ENCODE measurements around the gene RNASE8.
A peak's percentile ranks its signal among the peaks of the same experiment; 100 is the strongest.
"Not testable (repeated sequence)": the region's sequence is repeated elsewhere in the genome, so short reads cannot be mapped to it uniquely, and the experiment has no call there.

RNASE8 gene

DNA sequence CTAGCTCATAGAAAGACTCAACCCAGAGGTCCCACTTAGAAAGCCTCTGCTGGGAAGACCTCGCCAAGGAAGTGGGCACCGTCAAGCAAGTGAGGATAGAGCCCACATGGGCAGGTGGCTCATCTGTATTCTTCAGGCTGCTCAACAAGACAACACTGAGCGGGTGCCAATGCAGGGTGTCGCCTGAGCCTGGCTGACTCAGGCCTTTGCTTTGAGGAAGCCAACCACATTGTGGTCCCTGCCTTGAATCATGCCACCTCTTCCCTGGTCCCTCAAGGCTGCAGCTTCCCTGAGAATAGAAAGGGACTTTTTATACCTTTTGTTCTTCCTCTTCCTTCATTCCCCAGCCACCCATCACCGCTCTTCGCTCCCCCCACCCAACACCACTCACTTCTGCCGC is 20.9 kb upstream of the RNASE8 start:
- H3K27me3 ChIP-seq (ENCODE audit: control insufficient read depth, insufficient read depth, low read length), result no peaks in the 10 kb centered on the region
- H3K9ac ChIP-seq (ENCODE audit: low read length), result no peak overlapping the region
- no peaks in the 10 kb centered on the region for H3K36me3 ChIP-seq (ENCODE audit: control insufficient read depth, insufficient read depth, low read length)
- H3K27ac ChIP-seq (ENCODE audit: low read depth, low read length), result no peak overlapping the region
- H3K4me1 ChIP-seq (ENCODE audit: control insufficient read depth, insufficient read depth, low read length), result peaks cover 16% of the 10 kb centered on the region
- no peak overlapping the region for H3K4me3 ChIP-seq (ENCODE audit: low read length)

DNA sequence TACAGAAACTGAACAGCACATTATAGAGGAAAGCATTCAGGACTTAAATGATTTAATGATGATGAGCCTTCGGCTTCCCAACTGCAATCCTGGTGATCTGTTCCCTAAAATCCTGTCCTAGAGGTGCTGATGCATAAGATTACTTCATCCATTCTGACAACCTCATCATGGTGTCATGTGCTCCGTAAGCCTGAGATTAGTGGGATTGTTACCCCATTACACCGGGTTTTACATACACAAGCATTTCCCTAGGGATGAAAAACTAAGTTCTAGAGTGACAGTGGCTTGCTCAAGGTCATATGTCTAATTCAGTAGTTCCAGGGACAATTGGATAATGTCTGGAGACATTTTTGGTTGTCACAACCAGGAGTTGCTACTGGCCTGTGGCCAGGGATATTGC is 20.5 kb upstream of the RNASE8 start:
- Histone ChIP-seq H3K4me3 (ENCODE audit: low read length) (no peak overlapping the region), H3K36me3 (ENCODE audit: control insufficient read depth, insufficient read depth, low read length) (no peaks in the 10 kb centered on the region), H3K27me3 (ENCODE audit: control insufficient read depth, insufficient read depth, low read length) (no peaks in the 10 kb centered on the region), H3K9ac (ENCODE audit: low read length) (no peak overlapping the region), H3K4me1 (ENCODE audit: control insufficient read depth, insufficient read depth, low read length) (peaks cover 16% of the 10 kb centered on the region), H3K27ac (ENCODE audit: low read depth, low read length) (no peak overlapping the region)

DNA sequence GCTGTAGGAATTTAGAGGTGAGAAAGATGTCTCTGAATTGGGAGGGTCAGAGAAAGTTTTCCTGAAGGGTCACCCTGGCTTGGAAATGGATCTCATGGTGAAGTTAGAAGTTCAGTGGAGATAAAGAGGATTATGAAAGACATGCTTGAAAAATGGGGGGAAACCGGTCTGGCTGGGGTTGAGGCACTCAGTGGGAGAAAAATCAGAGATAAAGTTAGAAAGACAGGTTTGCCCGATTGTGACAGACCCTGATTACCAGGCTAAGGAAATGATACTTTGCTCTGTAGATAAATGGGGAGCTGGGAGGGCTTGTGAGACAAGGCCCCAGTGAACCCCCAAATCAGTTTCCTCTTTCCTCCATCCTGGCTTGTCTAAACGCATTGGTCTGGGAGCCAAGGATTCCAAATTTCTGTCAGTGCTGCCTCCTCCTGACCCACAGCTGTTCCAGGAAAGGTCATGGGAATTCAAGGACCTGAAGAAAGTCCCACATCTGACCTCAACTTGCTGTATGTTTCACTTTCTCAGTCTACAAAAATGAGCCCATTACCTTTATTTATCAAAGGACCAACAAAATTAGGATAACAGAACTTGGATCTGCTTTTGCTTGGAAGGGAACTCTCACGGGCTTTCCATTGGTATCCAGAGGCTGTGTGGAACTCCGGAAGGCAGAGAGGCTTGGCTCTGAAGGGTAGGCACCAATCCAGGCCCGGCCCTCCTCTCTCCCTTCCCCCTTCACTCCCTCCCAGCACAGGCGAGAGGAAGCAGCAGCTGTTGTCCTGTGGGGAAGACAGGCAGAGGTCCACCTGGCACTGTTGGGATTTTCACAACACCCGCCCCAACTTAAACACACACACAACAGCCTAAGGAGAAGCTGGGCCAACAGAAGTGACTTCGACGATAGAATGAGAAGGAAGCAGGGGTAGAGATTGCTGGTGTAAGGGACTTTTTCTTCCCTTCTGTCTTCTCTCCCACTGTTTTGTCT is 18.9 kb upstream of the RNASE8 start:
- peak overlapping the region; percentile 32 for H3K4me3 ChIP-seq (ENCODE audit: low read length)
- H3K9ac ChIP-seq (ENCODE audit: low read length), result peak overlapping the region; percentile 27
- no peaks in the 10 kb centered on the region for H3K27me3 ChIP-seq (ENCODE audit: control insufficient read depth, insufficient read depth, low read length)
- peaks cover 16% of the 10 kb centered on the region for H3K4me1 ChIP-seq (ENCODE audit: control insufficient read depth, insufficient read depth, low read length)
- no peaks in the 10 kb centered on the region for H3K36me3 ChIP-seq (ENCODE audit: control insufficient read depth, insufficient read depth, low read length)
- H3K27ac ChIP-seq (ENCODE audit: low read depth, low read length), result peak overlapping the region; percentile 85

DNA sequence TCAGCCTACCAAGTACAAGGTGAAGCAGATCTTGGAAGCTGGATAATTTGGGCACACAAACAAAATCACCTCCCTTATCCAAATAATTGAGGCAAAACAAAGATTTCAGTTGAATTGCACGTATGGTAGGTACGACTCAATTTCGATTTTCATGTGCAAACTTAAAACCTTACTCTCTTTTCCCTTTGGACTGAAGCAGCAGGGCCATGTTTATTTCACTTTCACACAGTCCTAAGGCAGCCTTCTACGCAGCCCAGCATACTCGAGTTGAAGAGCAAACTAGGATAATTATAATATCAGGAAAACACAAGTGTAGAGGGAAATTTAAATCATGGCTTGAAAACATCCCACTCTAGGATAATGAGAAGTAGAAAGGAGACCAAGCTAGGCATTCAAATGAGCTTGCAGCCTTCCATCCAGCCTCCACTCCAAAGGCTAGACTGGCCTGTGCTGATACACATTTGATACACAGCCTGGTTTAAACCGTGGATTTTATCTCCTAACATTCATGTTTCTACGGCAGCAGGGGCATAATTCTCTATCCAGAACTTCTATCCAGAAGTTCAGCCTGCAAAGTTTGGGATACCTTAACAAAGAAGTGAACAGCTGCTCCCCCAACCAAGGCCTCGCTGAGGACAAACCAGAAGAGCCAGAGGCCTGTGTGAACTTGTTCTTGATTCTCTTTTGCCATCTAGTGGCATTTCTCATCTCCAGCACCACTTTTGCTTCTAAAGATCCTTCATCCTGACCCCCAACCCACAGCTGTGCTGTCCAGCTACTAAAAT is 17.8 kb upstream of the RNASE8 start:
- H3K4me3 ChIP-seq (ENCODE audit: low read length), result peak overlapping the region; percentile 32

DNA sequence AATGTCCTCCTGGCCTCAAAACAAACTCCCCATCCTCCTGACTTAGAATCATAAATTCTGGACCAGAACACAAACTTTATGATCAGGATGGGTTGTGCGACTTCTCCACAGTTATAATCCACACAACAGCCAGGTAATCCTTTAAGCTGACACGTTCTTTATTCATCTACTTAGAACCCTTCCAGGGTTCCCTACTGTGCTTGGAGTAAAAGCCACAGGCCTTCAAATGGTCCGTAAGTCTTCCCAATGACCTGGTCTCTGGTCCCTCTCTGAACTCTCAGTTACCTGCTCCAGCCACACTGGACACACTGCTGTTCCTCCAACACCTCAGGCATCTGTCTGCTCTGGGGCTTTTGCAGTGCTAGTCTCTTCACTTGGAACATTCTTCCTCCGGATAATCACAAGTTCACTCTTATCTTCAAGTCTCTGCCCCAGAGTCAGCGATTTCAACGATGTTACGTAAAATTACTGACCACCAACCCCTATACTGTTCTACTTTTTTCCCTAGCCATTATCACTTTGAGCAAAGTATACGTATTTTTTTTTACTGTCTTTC is 17.2 kb upstream of the RNASE8 start:
- Histone ChIP-seq H3K9ac (ENCODE audit: low read length) (no peak overlapping the region), H3K36me3 (ENCODE audit: control insufficient read depth, insufficient read depth, low read length) (no peaks in the 10 kb centered on the region), H3K4me3 (ENCODE audit: low read length) (no peak overlapping the region), H3K27me3 (ENCODE audit: control insufficient read depth, insufficient read depth, low read length) (no peaks in the 10 kb centered on the region), H3K27ac (ENCODE audit: low read depth, low read length) (no peak overlapping the region), H3K4me1 (ENCODE audit: control insufficient read depth, insufficient read depth, low read length) (peaks cover 16% of the 10 kb centered on the region)

More for the DNA sequence above, 17.8 kb upstream of the RNASE8 start:
- Histone ChIP-seq H3K27ac (ENCODE audit: low read depth, low read length) (peak overlapping the region; percentile 85), H3K9ac (ENCODE audit: low read length) (peak overlapping the region; percentile 27), H3K4me1 (ENCODE audit: control insufficient read depth, insufficient read depth, low read length) (peaks cover 16% of the 10 kb centered on the region), H3K27me3 (ENCODE audit: control insufficient read depth, insufficient read depth, low read length) (no peaks in the 10 kb centered on the region), H3K36me3 (ENCODE audit: control insufficient read depth, insufficient read depth, low read length) (no peaks in the 10 kb centered on the region)

DNA sequence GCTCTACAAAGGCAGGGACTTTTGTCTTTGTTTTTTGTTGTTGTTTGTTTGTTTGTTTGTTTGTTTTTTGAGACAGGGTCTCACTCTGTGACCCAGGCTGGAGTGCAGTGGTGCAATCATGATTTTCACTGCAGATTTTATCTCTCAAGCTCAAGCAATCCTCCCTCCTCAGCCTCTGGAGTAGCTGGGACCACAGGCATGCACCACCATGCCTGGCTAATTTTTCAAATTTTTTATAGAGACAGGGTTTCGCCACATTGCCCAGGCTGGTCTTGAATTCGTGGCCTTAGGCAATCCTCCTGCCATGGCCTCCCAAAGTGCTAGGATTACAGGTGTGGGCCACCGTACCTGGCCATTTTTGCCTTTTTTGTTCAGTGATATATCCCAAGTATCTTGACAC is 16.7 kb upstream of the RNASE8 start:
- not testable (repeated sequence) for H3K9ac ChIP-seq (ENCODE audit: low read length); H3K36me3 ChIP-seq (ENCODE audit: control insufficient read depth, insufficient read depth, low read length); H3K27me3 ChIP-seq (ENCODE audit: control insufficient read depth, insufficient read depth, low read length); H3K27ac ChIP-seq (ENCODE audit: low read depth, low read length); H3K4me3 ChIP-seq (ENCODE audit: low read length)
- H3K4me1 ChIP-seq (ENCODE audit: control insufficient read depth, insufficient read depth, low read length), result peaks cover 16% of the 10 kb centered on the region

DNA sequence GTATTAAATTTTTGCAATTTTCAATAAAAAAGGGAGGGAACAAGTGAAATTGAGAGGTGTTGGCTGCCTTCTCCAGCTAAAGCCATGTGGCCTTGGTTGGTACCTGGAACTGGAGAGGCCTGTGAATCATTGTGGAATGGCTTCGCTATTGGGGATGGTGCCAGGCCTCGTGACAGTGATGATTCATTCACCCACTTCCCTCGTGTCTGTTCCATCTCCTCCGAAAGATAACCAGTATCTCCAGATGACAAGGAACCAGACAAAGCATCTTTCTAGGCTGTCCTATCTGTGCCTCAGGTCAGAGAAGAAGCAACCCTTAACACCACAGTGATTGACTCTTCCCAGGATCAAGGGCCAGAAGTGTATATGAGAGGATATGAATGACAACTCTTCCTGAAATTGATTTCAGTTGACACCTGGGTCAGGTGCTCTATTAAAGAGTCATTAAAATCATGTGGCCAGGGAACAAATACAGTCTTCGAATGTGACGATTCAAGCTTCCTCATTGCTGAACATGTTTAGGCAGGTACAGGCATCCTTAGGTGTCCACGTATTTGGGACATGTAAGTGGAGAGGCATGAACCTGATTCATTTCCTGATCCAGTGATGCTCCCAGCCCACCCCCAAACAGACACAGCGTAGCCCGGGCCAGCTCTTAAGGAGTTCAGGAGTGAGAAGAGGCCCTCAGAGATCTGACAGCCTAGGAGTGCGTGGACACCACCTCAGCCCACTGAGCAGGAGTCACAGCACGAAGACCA is 15.8 kb upstream of the RNASE8 start, which contains the start of gene RNASE7:
TSS of gene RNASE7 (plus strand) at position 687 of the 758 bp plus-strand sequence. CDS start 631 bp downstream, outside the sequence.
- H3K4me1 ChIP-seq (ENCODE audit: control insufficient read depth, insufficient read depth, low read length), result peaks cover 16% of the 10 kb centered on the region
- no peak within 1 kb of the TSS for H3K9ac ChIP-seq (ENCODE audit: low read length)
- no peaks in the 10 kb centered on the region for H3K27me3 ChIP-seq (ENCODE audit: control insufficient read depth, insufficient read depth, low read length)
- H3K27ac ChIP-seq (ENCODE audit: low read depth, low read length), result no peak within 1 kb of the TSS
- H3K36me3 ChIP-seq (ENCODE audit: control insufficient read depth, insufficient read depth, low read length), result no peaks in the 10 kb centered on the region
- H3K4me3 ChIP-seq (ENCODE audit: low read length), result no peak within 1 kb of the TSS

DNA sequence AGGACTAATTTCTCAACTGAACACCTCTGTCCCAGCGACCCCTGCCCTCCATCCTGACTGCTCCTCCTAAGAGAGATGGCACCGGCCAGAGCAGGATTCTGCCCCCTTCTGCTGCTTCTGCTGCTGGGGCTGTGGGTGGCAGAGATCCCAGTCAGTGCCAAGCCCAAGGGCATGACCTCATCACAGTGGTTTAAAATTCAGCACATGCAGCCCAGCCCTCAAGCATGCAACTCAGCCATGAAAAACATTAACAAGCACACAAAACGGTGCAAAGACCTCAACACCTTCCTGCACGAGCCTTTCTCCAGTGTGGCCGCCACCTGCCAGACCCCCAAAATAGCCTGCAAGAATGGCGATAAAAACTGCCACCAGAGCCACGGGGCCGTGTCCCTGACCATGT is 14.7 kb upstream of the RNASE8 start:
- no peaks in the 10 kb centered on the region for H3K36me3 ChIP-seq (ENCODE audit: control insufficient read depth, insufficient read depth, low read length)
- no peak overlapping the region for H3K4me3 ChIP-seq (ENCODE audit: low read length)
- H3K9ac ChIP-seq (ENCODE audit: low read length), result no peak overlapping the region
- no peak overlapping the region for H3K27ac ChIP-seq (ENCODE audit: low read depth, low read length)
- peaks cover 16% of the 10 kb centered on the region for H3K4me1 ChIP-seq (ENCODE audit: control insufficient read depth, insufficient read depth, low read length)
- no peaks in the 10 kb centered on the region for H3K27me3 ChIP-seq (ENCODE audit: control insufficient read depth, insufficient read depth, low read length)

DNA sequence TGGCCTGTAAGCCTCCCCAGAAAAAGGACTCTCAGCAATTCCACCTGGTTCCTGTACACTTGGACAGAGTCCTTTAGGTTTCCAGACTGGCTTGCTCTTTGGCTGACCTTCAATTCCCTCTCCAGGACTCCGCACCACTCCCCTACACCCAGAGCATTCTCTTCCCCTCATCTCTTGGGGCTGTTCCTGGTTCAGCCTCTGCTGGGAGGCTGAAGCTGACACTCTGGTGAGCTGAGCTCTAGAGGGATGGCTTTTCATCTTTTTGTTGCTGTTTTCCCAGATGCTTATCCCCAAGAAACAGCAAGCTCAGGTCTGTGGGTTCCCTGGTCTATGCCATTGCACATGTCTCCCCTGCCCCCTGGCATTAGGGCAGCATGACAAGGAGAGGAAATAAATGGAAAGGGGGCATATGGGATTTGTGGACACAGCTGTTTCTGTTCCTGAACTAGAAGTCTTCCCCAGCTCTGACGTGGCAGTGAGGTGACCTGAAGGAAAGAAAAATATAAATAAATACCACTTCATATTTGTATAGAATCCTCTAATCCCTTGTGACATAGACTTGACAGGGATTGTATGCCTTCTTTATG is 14.1 kb upstream of the RNASE8 start:
- no peak overlapping the region for H3K4me3 ChIP-seq (ENCODE audit: low read length)
- no peak overlapping the region for H3K27ac ChIP-seq (ENCODE audit: low read depth, low read length)

DNA sequence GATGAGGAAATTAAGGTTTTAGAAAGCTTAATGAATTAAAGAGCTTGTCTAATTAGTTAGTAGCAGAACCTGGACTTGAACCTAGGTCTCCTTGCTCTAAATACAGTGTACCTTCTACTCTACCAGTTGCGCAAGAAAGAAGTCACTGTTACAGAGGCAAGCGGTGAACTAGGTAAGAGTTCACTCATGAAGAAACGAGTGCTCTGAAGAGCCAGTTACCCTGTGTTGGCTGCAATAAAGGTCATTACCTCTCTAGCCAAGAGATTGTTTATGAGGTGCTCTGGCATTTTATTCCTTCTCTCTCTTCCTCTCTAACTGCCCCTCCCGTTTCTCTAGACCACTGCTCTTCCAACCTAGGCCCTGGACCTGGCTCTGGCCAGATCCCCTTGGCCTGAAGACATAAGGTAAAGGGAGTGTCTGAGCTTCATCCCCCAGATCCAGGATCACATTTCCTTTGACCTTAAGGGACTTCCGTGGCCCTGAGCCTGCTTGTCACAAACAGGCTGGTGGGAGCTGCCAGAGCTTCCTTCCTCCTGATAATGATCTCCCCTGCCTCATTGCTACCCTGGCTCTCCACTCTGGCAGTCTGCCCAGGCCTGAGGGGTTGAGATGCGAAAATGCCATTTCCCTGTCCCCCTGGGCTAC is 13.5 kb upstream of the RNASE8 start:
- H3K27me3 ChIP-seq (ENCODE audit: control insufficient read depth, insufficient read depth, low read length), result no peaks in the 10 kb centered on the region
- H3K4me3 ChIP-seq (ENCODE audit: low read length), result no peak overlapping the region
- H3K27ac ChIP-seq (ENCODE audit: low read depth, low read length), result no peak overlapping the region
- no peaks in the 10 kb centered on the region for H3K36me3 ChIP-seq (ENCODE audit: control insufficient read depth, insufficient read depth, low read length)
- peaks cover 10% of the 10 kb centered on the region for H3K4me1 ChIP-seq (ENCODE audit: control insufficient read depth, insufficient read depth, low read length)
- H3K9ac ChIP-seq (ENCODE audit: low read length), result no peak overlapping the region

More for the DNA sequence above, 14.1 kb upstream of the RNASE8 start:
- Histone ChIP-seq H3K9ac (ENCODE audit: low read length) (no peak overlapping the region), H3K36me3 (ENCODE audit: control insufficient read depth, insufficient read depth, low read length) (no peaks in the 10 kb centered on the region), H3K4me1 (ENCODE audit: control insufficient read depth, insufficient read depth, low read length) (peaks cover 14% of the 10 kb centered on the region), H3K27me3 (ENCODE audit: control insufficient read depth, insufficient read depth, low read length) (no peaks in the 10 kb centered on the region)

DNA sequence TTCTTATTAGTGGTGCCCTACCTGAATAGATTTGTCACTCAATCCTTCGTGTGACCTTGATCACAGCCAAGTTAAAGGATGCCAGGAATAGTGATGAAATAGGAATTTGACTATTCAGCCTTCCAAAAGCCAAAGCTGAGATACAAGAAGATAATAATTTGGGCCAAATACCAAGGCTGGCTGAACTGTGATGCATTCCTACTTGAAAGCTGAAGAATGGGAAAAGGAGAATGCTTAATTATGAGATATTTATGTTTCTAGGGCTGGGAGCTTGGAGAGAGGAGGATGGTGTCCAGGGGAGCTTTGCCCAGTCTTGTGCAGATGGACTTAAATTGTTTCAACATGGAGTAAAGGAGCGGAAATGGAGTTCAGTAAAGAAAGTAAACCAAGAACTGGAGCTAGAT is 10.2 kb upstream of the RNASE8 start:
- Histone ChIP-seq H3K9ac (ENCODE audit: low read length) (no peak overlapping the region), H3K27ac (ENCODE audit: low read depth, low read length) (no peak overlapping the region)

More for the DNA sequence above, 10.2 kb upstream of the RNASE8 start:
- Histone ChIP-seq H3K4me1 (ENCODE audit: control insufficient read depth, insufficient read depth, low read length) (no peaks in the 10 kb centered on the region), H3K4me3 (ENCODE audit: low read length) (no peak overlapping the region), H3K27me3 (ENCODE audit: control insufficient read depth, insufficient read depth, low read length) (no peaks in the 10 kb centered on the region), H3K36me3 (ENCODE audit: control insufficient read depth, insufficient read depth, low read length) (no peaks in the 10 kb centered on the region)

Measured in rectal smooth muscle tissue (tissue), 1 donor.